HepG2 (cell line): ENCODE measurements around the gene NLRP5. TPM values are rescaled to one million over a fixed set of nuclear protein-coding genes. Genes with fewer than 3 reads are reported as not detected.

ENCODE experiments used
- ELF1 ChIP-seq: sonication (generic); formaldehyde crosslinking; IDR thresholded peaks from 2 replicates; pipeline ENCODE4 v1.4.0; 2020; ENCODE audit warnings: missing genetic modification reagents
- FOXA1 ChIP-seq, 2 experiments: fragments of 450-650 bp in 1 of 2; sonication (generic) in 1 of 2; formaldehyde crosslinking in 1 of 2; IDR thresholded peaks; 2 replicates each; pipeline versions ENCODE4 v1.4.0 to v1.6.1; 2016 to 2020; ENCODE audit warnings: missing genetic modification reagents in 1 of 2
- FOXK1 ChIP-seq: sonication (generic); formaldehyde crosslinking; IDR thresholded peaks from 2 replicates; pipeline ENCODE4 v1.4.0; 2020; ENCODE audit warnings: low read depth, missing genetic modification reagents, borderline replicate concordance
- KLF6 ChIP-seq: IDR thresholded peaks from 2 replicates; pipeline ENCODE4 v1.8.0; 2016; ENCODE audit warnings: missing biosample characterization, missing genetic modification reagents
- RXRB ChIP-seq: IDR thresholded peaks from 2 replicates; pipeline ENCODE4 v1.6.1; 2016; ENCODE audit warnings: borderline replicate concordance, missing genetic modification reagents, missing compliant biosample characterization
- THAP11 ChIP-seq: IDR thresholded peaks from 2 replicates; pipeline ENCODE4 v1.6.1; 2016; ENCODE audit warnings: missing biosample characterization, missing genetic modification reagents
- ZBTB7A ChIP-seq: sonication (generic); formaldehyde crosslinking; IDR thresholded peaks from 2 replicates; pipeline ENCODE4 v1.8.0; 2022; ENCODE audit warnings: mild to moderate bottlenecking, missing genetic modification reagents
- ZC3H4 ChIP-seq: sonication (generic); formaldehyde crosslinking; IDR thresholded peaks from 2 replicates; pipeline ENCODE4 v1.4.0; 2020; ENCODE audit warnings: missing genetic modification reagents, borderline replicate concordance
- ZFYVE20 ChIP-seq: sonication (generic); formaldehyde crosslinking; IDR thresholded peaks from 2 replicates; pipeline ENCODE4 v1.8.0; 2023; ENCODE audit warnings: low read depth, mild to moderate bottlenecking, moderate library complexity, missing genetic modification reagents, borderline replicate concordance
- ZNF230 ChIP-seq: sonication (generic); formaldehyde crosslinking; IDR thresholded peaks from 2 replicates; pipeline ENCODE4 v1.4.0; 2020; ENCODE audit warnings: mild to moderate bottlenecking, missing genetic modification reagents
- ZNF788 ChIP-seq: sonication (generic); formaldehyde crosslinking; IDR thresholded peaks from 2 replicates; pipeline ENCODE4 v1.5.0; 2020; ENCODE audit warnings: mild to moderate bottlenecking, missing genetic modification reagents, borderline replicate concordance
- ZSCAN25 ChIP-seq: sonication (generic); formaldehyde crosslinking; IDR thresholded peaks from 2 replicates; pipeline ENCODE4 v1.8.0; 2022; ENCODE audit warnings: mild to moderate bottlenecking, missing genetic modification reagents
- polyA plus RNA-seq, 8 experiments: library from polyadenylated mRNA; depleted of rRNA in 3 of 8; stranded (reverse) in 7 of 8; unstranded in 1 of 8; fragments of >200 nt; fragmentation: Illumina TruSeq in 4 of 8; extraction: Trizol in 4 of 8; gene quantifications; 2 replicates each; pipeline versions ENCODE4 v1.2.1 to v1.2.3, GENCODE V29; 2011 to 2016; ENCODE audit warnings: low read depth in 4 of 8, missing spikeins in 1 of 8, mixed read lengths in 1 of 8; ENCODE audit not compliant: insufficient read depth in 1 of 8
- total RNA-seq, 5 experiments: library from RNA; depleted of rRNA; stranded (reverse); fragments of >200 nt; fragmentation: Illumina TruSeq; extraction: Trizol; gene quantifications; 2 replicates each; pipeline ENCODE4 v1.2.3, GENCODE V29; 2016; ENCODE audit warnings: low read depth in 1 of 5
- TF ChIP-seq, protein P1 (sequence below): sonication (generic); formaldehyde crosslinking; IDR thresholded peaks from 2 replicates; pipeline ENCODE4 v1.4.0; 2020; ENCODE audit warnings: missing genetic modification reagents, borderline replicate concordance
- TF ChIP-seq, protein P2 (sequence below): sonication (generic); formaldehyde crosslinking; IDR thresholded peaks from 2 replicates; pipeline ENCODE4 v1.9.0; 2021; ENCODE audit warnings: mild to moderate bottlenecking, missing genetic modification reagents
- TF ChIP-seq, protein P3 (sequence below): sonication (generic); formaldehyde crosslinking; IDR thresholded peaks from 2 replicates; pipeline ENCODE4 v1.5.0; 2020; ENCODE audit warnings: mild to moderate bottlenecking, missing genetic modification reagents, borderline replicate concordance

The NLRP5 gene
- total and polyA plus RNA-seq, 2 of the 13 experiments (the other 11 are each of a cell fraction or from before 2014, with no cell fraction given): not detected

DNA sequence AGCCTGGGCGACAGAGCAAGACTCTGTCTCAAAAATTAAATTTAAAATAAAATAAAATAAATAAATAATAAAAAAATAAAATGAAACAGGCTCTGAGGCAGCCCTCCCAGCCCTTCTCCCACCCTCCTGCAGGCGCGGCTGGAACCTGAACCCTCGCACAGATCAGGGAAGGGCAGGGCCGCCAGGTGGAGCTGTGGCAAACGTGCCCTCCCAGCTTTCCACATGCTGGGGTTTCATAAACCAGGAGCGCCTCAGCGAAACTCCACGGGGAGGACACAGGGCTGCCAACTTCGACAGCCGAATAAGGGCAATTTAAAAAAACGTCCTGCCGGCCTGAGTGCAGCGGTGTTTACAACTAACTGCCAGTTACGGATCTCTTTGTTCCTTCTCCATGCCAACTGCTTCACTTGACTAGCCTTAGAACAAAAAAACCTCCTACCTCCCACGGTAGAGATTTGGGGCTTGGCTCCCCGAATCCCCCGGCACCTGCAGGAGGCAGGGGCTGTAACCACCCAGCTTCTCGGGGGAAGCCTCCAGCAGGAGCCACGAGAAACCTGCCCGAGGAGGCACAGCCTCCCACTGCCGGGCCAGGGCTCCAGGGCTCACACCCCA, 118.6 kb downstream of the NLRP5 start (continued):
- no peak for TF ChIP-seq ZC3H4 (CRISPR knock-in tag)
- TF ChIP-seq ELF1: peak; percentile 29; the same call in 1 of the 2 replicates
- TF ChIP-seq THAP11 (CRISPR knock-in tag): peak; percentile 60; the same call in 1 of the 2 replicates
- peak; percentile 68; the same call in 1 of the 2 replicates for TF ChIP-seq ZSCAN25 (CRISPR knock-in tag)
- TF ChIP-seq ZNF788 (CRISPR knock-in tag): peak; percentile 26; the same call in 1 of the 2 replicates
- 0 out of 2 replicates have a peak, but pooled peaks have one; percentile 32 for TF ChIP-seq KLF6 (CRISPR knock-in tag)
- no peak for TF ChIP-seq ZBTB7A (CRISPR knock-in tag)
- TF ChIP-seq, protein P1, sequence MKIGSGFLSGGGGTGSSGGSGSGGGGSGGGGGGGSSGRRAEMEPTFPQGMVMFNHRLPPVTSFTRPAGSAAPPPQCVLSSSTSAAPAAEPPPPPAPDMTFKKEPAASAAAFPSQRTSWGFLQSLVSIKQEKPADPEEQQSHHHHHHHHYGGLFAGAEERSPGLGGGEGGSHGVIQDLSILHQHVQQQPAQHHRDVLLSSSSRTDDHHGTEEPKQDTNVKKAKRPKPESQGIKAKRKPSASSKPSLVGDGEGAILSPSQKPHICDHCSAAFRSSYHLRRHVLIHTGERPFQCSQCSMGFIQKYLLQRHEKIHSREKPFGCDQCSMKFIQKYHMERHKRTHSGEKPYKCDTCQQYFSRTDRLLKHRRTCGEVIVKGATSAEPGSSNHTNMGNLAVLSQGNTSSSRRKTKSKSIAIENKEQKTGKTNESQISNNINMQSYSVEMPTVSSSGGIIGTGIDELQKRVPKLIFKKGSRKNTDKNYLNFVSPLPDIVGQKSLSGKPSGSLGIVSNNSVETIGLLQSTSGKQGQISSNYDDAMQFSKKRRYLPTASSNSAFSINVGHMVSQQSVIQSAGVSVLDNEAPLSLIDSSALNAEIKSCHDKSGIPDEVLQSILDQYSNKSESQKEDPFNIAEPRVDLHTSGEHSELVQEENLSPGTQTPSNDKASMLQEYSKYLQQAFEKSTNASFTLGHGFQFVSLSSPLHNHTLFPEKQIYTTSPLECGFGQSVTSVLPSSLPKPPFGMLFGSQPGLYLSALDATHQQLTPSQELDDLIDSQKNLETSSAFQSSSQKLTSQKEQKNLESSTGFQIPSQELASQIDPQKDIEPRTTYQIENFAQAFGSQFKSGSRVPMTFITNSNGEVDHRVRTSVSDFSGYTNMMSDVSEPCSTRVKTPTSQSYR (CRISPR knock-in tag): peak; percentile 24; the same call in 1 of the 2 replicates
- TF ChIP-seq FOXA1 (IDR thresholded peaks at IDR 0.05): no peak
- TF ChIP-seq FOXA1 (CRISPR knock-in tag; IDR thresholded peaks at IDR 0.05): 0 out of 2 replicates have a peak, but pooled peaks have one; percentile 6
- no peak for TF ChIP-seq ZFYVE20
- 0 out of 2 replicates have a peak, but pooled peaks have one; percentile 39 for TF ChIP-seq ZNF230 (CRISPR knock-in tag)
- TF ChIP-seq, protein P2, sequence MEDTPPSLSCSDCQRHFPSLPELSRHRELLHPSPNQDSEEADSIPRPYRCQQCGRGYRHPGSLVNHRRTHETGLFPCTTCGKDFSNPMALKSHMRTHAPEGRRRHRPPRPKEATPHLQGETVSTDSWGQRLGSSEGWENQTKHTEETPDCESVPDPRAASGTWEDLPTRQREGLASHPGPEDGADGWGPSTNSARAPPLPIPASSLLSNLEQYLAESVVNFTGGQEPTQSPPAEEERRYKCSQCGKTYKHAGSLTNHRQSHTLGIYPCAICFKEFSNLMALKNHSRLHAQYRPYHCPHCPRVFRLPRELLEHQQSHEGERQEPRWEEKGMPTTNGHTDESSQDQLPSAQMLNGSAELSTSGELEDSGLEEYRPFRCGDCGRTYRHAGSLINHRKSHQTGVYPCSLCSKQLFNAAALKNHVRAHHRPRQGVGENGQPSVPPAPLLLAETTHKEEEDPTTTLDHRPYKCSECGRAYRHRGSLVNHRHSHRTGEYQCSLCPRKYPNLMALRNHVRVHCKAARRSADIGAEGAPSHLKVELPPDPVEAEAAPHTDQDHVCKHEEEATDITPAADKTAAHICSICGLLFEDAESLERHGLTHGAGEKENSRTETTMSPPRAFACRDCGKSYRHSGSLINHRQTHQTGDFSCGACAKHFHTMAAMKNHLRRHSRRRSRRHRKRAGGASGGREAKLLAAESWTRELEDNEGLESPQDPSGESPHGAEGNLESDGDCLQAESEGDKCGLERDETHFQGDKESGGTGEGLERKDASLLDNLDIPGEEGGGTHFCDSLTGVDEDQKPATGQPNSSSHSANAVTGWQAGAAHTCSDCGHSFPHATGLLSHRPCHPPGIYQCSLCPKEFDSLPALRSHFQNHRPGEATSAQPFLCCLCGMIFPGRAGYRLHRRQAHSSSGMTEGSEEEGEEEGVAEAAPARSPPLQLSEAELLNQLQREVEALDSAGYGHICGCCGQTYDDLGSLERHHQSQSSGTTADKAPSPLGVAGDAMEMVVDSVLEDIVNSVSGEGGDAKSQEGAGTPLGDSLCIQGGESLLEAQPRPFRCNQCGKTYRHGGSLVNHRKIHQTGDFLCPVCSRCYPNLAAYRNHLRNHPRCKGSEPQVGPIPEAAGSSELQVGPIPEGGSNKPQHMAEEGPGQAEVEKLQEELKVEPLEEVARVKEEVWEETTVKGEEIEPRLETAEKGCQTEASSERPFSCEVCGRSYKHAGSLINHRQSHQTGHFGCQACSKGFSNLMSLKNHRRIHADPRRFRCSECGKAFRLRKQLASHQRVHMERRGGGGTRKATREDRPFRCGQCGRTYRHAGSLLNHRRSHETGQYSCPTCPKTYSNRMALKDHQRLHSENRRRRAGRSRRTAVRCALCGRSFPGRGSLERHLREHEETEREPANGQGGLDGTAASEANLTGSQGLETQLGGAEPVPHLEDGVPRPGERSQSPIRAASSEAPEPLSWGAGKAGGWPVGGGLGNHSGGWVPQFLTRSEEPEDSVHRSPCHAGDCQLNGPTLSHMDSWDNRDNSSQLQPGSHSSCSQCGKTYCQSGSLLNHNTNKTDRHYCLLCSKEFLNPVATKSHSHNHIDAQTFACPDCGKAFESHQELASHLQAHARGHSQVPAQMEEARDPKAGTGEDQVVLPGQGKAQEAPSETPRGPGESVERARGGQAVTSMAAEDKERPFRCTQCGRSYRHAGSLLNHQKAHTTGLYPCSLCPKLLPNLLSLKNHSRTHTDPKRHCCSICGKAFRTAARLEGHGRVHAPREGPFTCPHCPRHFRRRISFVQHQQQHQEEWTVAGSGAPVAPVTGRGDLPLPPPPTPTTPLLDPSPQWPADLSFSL (CRISPR knock-in tag): no peak
- peak; percentile 64; the same call in 1 of the 2 replicates for TF ChIP-seq RXRB (CRISPR knock-in tag)
- TF ChIP-seq, protein P3, sequence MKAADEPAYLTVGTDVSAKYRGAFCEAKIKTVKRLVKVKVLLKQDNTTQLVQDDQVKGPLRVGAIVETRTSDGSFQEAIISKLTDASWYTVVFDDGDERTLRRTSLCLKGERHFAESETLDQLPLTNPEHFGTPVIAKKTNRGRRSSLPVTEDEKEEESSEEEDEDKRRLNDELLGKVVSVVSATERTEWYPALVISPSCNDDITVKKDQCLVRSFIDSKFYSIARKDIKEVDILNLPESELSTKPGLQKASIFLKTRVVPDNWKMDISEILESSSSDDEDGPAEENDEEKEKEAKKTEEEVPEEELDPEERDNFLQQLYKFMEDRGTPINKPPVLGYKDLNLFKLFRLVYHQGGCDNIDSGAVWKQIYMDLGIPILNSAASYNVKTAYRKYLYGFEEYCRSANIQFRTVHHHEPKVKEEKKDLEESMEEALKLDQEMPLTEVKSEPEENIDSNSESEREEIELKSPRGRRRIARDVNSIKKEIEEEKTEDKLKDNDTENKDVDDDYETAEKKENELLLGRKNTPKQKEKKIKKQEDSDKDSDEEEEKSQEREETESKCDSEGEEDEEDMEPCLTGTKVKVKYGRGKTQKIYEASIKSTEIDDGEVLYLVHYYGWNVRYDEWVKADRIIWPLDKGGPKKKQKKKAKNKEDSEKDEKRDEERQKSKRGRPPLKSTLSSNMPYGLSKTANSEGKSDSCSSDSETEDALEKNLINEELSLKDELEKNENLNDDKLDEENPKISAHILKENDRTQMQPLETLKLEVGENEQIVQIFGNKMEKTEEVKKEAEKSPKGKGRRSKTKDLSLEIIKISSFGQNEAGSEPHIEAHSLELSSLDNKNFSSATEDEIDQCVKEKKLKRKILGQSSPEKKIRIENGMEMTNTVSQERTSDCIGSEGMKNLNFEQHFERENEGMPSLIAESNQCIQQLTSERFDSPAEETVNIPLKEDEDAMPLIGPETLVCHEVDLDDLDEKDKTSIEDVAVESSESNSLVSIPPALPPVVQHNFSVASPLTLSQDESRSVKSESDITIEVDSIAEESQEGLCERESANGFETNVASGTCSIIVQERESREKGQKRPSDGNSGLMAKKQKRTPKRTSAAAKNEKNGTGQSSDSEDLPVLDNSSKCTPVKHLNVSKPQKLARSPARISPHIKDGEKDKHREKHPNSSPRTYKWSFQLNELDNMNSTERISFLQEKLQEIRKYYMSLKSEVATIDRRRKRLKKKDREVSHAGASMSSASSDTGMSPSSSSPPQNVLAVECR (CRISPR knock-in tag): peak; percentile 42; the same call in 1 of the 2 replicates
- peak; percentile 37; the same call in 1 of the 2 replicates for TF ChIP-seq FOXK1 (CRISPR knock-in tag)
